Tibial artery (tissue), 4 donors: Measurements from ENCODE around the gene TMEM44.

Experiments used
- DNase-seq, 2 donors: peaks; one replicate each; pipeline ENCODE4 v3.0.0-alpha.2; 2019
- H3K27ac ChIP-seq, 2 donors: fragments of 200-600 bp; sonication (generic) in 1 of 2; 1 replicate in 1 of 2; 2 replicates in 1 of 2; pipeline ENCODE4 v1.5.1; 2018 to 2019; ENCODE audit warnings: mild to moderate bottlenecking in 1 of 2
- H3K27me3 ChIP-seq, 2 donors: fragments of 200-600 bp; sonication (generic) in 1 of 2; one replicate each; pipeline versions ENCODE4 v1.5.1 to v1.6.0; 2016 to 2019
- H3K36me3 ChIP-seq, 3 donors: fragments of 200-600 bp; sonication (generic) in 2 of 3; one replicate each; pipeline ENCODE4 v1.5.1; 2016 to 2019; ENCODE audit warnings: mild to moderate bottlenecking in 2 of 3
- H3K4me1 ChIP-seq, 4 donors: fragments of 200-600 bp; sonication (generic) in 2 of 4; 1 replicate in 3 of 4; 2 replicates in 1 of 4; pipeline ENCODE4 v1.5.1; 2016 to 2019
- H3K4me3 ChIP-seq, 2 donors: fragments of 200-600 bp; sonication (generic) in 1 of 2; 1 replicate in 1 of 2; 2 replicates in 1 of 2; pipeline ENCODE4 v1.5.1; 2018 to 2019; ENCODE audit warnings: mild to moderate bottlenecking in 2 of 2
- H3K9me3 ChIP-seq, 3 donors: fragments of 200-600 bp; sonication (generic) in 1 of 3; one replicate each; pipeline ENCODE4 v1.5.1; 2016 to 2019
- CTCF ChIP-seq, 2 experiments: fragments of 200-600 bp in 1 of 2; fragments of 450-650 bp in 1 of 2; IDR thresholded peaks; one replicate each; pipeline ENCODE4 v1.5.1; 2017 to 2019; ENCODE audit warnings: antibody characterized with exemption in 2 of 2, mild to moderate bottlenecking in 1 of 2, moderate library complexity in 1 of 2
- intact Hi-C: fragments of 100-400 bp; cut with DNase I; formaldehyde crosslinking; loops from one replicate; pipeline ENCODE4 v1.15.0; 2023; ENCODE audit warnings: low total_unique reads

TMEM44 gene

DNA sequence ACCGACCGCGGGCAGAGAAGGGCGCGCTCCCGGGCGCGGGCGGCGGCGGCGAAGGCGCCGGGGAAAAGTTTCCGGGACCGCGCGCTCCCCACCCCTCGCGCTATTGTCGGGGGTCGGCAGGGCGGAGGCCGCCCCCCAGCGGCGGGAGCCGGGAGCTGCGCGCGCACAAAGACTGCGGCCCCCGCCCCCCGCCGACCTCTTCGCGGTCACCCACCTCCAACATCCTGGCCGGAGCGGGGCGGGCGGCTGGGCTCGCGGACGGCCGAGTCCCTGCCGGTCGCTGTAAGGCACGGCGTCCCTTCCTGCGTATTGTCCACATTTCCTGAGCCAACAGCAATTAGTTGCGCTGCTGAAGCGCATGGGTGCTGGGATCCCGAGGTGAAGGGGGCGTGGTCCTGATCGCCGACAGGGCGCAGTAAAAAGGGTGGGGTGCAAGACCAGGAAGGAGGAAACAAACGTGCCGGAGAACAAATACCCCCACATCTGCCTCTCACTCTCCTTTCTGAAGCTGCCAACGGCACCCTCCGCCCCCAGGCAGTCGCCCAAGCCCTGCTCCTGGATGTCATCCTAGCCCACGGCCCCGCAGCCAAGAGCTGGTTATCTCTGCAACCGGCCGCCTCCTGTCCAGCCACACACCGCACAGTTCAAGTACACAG, at the start of gene TMEM44:
Gene TMEM44 (minus strand): TSS at position 71 of the 656 bp plus-strand sequence. CDS start 204 bp downstream, outside the sequence.
- peak; percentile 59 to 76 for DNase-seq
- intact Hi-C loops: no loop called here

GRCh38 chr3:194682694-194683310, 49.6 kb upstream of the TMEM44 start:
- Histone ChIP-seq H3K27me3 (peaks cover 0 to 14% of the 10 kb centered on the region in 2 donors), H3K4me1 (peaks cover 0 to 31% (median 27%) of the 10 kb centered on the region in 4 donors), H3K4me3 (no peak overlapping the region), H3K9me3 (no peaks in the 10 kb centered on the region), H3K27ac (peak overlapping the region in 1 of 2 donors; percentile 10), H3K36me3 (no peaks in the 10 kb centered on the region)
- DNase-seq: peak; percentile 67 to 83
- intact Hi-C loops: loop anchor here (5.0 kb wide), 3 partner anchors 419 to 759 kb away; partner anchors contain the start of gene ACAP2
- peak; percentile 72 to 84 for TF ChIP-seq CTCF (IDR thresholded peaks at IDR 0.05)

More for the DNA sequence above, at the start of gene TMEM44:
- Histone ChIP-seq H3K27me3 (no peaks in the 10 kb centered on the region), H3K4me3 (peak within 1 kb of the TSS; percentile 58 to 64), H3K4me1 (peaks cover 0 to 9% (median 2%) of the 10 kb centered on the region in 4 donors), H3K27ac (peak within 1 kb of the TSS; percentile 54 to 66), H3K9me3 (no peaks in the 10 kb centered on the region), H3K36me3 (no peaks in the 10 kb centered on the region)
- TF ChIP-seq CTCF (IDR thresholded peaks at IDR 0.05): peak; percentile 34 to 45

GRCh38 chr3:194682189-194682693, 49.0 kb upstream of the TMEM44 start:
- Histone ChIP-seq H3K36me3 (no peaks in the 10 kb centered on the region), H3K4me1 (peaks cover 0 to 26% (median 22%) of the 10 kb centered on the region in 4 donors), H3K27me3 (peaks cover 0 to 9% of the 10 kb centered on the region in 2 donors), H3K4me3 (no peak overlapping the region), H3K9me3 (no peaks in the 10 kb centered on the region), H3K27ac (no peak overlapping the region)
- no peak for DNase-seq
- no peak for TF ChIP-seq CTCF (IDR thresholded peaks at IDR 0.05)
- intact Hi-C loops: loop anchor here (5.0 kb wide), 3 partner anchors 420 to 760 kb away; partner anchors contain the start of gene ACAP2

- intact Hi-C loops: loop anchor here (5.0 kb wide), 3 partner anchors 421 to 761 kb away; partner anchors contain the start of gene ACAP2
- H3K9me3 ChIP-seq: no peaks in the 10 kb centered on the region
- H3K27me3 ChIP-seq: peaks cover 0 to 3% of the 10 kb centered on the region in 2 donors
- no peaks in the 10 kb centered on the region for H3K36me3 ChIP-seq
- no peak overlapping the region for H3K4me3 ChIP-seq
- H3K27ac ChIP-seq: no peak overlapping the region
- no peak for DNase-seq
- H3K4me1 ChIP-seq: peaks cover 0 to 14% (median 10%) of the 10 kb centered on the region in 4 donors
- no peak for TF ChIP-seq CTCF (IDR thresholded peaks at IDR 0.05)
These were observed 47.8 kb upstream of the TMEM44 start for GRCh38 chr3:194680888-194681615.

DNA sequence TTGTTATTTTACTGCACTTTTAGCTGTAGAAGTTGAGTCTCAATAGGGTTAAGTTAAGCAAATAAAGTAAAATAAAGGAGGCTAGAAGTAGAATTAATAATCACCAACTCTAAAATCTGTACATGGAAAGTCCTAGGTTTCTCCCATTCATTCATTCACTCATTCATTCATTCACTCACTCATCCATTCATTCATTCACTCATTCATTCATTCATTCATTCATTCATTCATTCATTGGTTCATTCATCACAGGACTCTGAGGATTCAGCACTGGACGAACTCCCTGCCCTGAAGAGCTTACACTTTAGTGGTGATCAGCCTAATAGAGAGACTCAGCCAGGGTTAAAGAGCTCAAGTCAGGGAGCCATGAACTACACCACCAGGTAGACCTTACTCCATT, 43.3 kb upstream of the TMEM44 start:
- TF ChIP-seq CTCF (IDR thresholded peaks at IDR 0.05): no peak
- intact Hi-C loops: no loop called here
- H3K27me3 ChIP-seq: peaks cover 0 to 9% of the 10 kb centered on the region in 2 donors

More for the DNA sequence above, 43.3 kb upstream of the TMEM44 start:
- no peak overlapping the region for H3K27ac ChIP-seq
- no peak for DNase-seq
- H3K9me3 ChIP-seq: no peaks in the 10 kb centered on the region
- no peak overlapping the region for H3K4me3 ChIP-seq
- peaks cover 0 to 8% (median under 1%) of the 10 kb centered on the region in 4 donors for H3K4me1 ChIP-seq
- H3K36me3 ChIP-seq: no peaks in the 10 kb centered on the region
